H9 (cell line): Measurements from ENCODE around the gene PEMT. TPM values are rescaled to one million over a fixed set of nuclear protein-coding genes. Genes with fewer than 3 reads are reported as not detected.

ENCODE experiments used
- DNase-seq: peaks from one replicate; pipeline ENCODE4 v3.0.0-alpha.2; 2017
- H2AFZ ChIP-seq: one replicate; pipeline ENCODE4 v1.6.1; 2013; ENCODE audit warnings: mild to moderate bottlenecking, low read length, control low read depth, moderate library complexity
- H2AK5ac ChIP-seq: 2 replicates; pipeline ENCODE4 v1.6.1; 2013; ENCODE audit warnings: low read length, control low read depth, mixed read lengths; ENCODE audit not compliant: insufficient read length
- H2BK120ac ChIP-seq: one replicate; pipeline ENCODE4 v1.6.1; 2013; ENCODE audit warnings: low read depth, mild to moderate bottlenecking, low read length, control low read depth, inconsistent platforms; ENCODE audit not compliant: poor library complexity, severe bottlenecking
- H2BK12ac ChIP-seq: 2 replicates; pipeline ENCODE4 v1.6.1; 2013; ENCODE audit warnings: low read length, control low read depth, mixed read lengths, low read depth; ENCODE audit not compliant: insufficient read length
- H2BK15ac ChIP-seq: 2 replicates; pipeline ENCODE4 v1.6.1; 2013; ENCODE audit warnings: low read depth, low read length, control low read depth
- H2BK20ac ChIP-seq: one replicate; pipeline ENCODE4 v1.6.1; 2013; ENCODE audit warnings: low read depth, mild to moderate bottlenecking, low read length, control low read depth, inconsistent platforms; ENCODE audit not compliant: poor library complexity, severe bottlenecking
- H2BK5ac ChIP-seq: 2 replicates; pipeline ENCODE4 v1.6.1; 2013; ENCODE audit warnings: low read length, control low read depth, mixed read lengths; ENCODE audit not compliant: insufficient read length
- H3K14ac ChIP-seq: 2 replicates; pipeline ENCODE4 v1.6.1; 2013; ENCODE audit warnings: low read length, control low read depth; ENCODE audit not compliant: insufficient read depth
- H3K18ac ChIP-seq: 2 replicates; pipeline ENCODE4 v1.6.1; 2013; ENCODE audit warnings: low read depth, mild to moderate bottlenecking, mixed read lengths, low read length, control low read depth; ENCODE audit not compliant: insufficient read length
- H3K23ac ChIP-seq: 2 replicates; pipeline ENCODE4 v1.6.1; 2013; ENCODE audit warnings: low read length, control low read depth, mixed read lengths, low read depth; ENCODE audit not compliant: insufficient read length
- H3K23me2 ChIP-seq: 2 replicates; pipeline ENCODE4 v1.6.1; 2013; ENCODE audit warnings: low read depth, mild to moderate bottlenecking, mixed read lengths, low read length, control low read depth; ENCODE audit not compliant: insufficient read length, poor library complexity, severe bottlenecking
- H3K27ac ChIP-seq: 2 replicates; pipeline ENCODE4 v1.5.1; 2013; ENCODE audit warnings: low read length, control low read depth, mixed read lengths, low read depth; ENCODE audit not compliant: insufficient read length
- H3K27me3 ChIP-seq: 2 replicates; pipeline ENCODE4 v1.6.1; 2013; ENCODE audit warnings: low read length, control low read depth, inconsistent platforms; ENCODE audit not compliant: insufficient read depth
- H3K4ac ChIP-seq: 2 replicates; pipeline ENCODE4 v1.6.1; 2013; ENCODE audit warnings: low read depth, mild to moderate bottlenecking, control low read depth, inconsistent platforms, low read length, moderate library complexity
- H3K4me1 ChIP-seq: 2 replicates; pipeline ENCODE4 v1.6.1; 2013; ENCODE audit warnings: low read length, control low read depth, inconsistent platforms; ENCODE audit not compliant: insufficient read depth
- H3K4me2 ChIP-seq: 2 replicates; pipeline ENCODE4 v1.6.1; 2013; ENCODE audit warnings: low read length, control low read depth, mixed read lengths; ENCODE audit not compliant: insufficient read length, insufficient read depth
- H3K56ac ChIP-seq: 2 replicates; pipeline ENCODE4 v1.6.1; 2013; ENCODE audit warnings: low read depth, mild to moderate bottlenecking, mixed read lengths, low read length, control low read depth; ENCODE audit not compliant: insufficient read length
- H3K79me1 ChIP-seq: 2 replicates; pipeline ENCODE4 v1.6.1; 2013; ENCODE audit warnings: low read depth, mild to moderate bottlenecking, moderate library complexity, low read length, control low read depth, inconsistent platforms; ENCODE audit not compliant: insufficient read depth, poor library complexity, severe bottlenecking
- H3K79me2 ChIP-seq: 2 replicates; pipeline ENCODE4 v1.6.1; 2013; ENCODE audit warnings: low read length, control low read depth, inconsistent platforms; ENCODE audit not compliant: insufficient read depth
- H3K9ac ChIP-seq: 2 replicates; pipeline ENCODE4 v1.6.1; 2013; ENCODE audit warnings: low read length, control low read depth, mixed read lengths; ENCODE audit not compliant: insufficient read length; ENCODE audit errors: extremely low read depth
- H3K9me3 ChIP-seq: one replicate; pipeline ENCODE4 v1.6.1; 2013; ENCODE audit warnings: low read depth, low read length, inconsistent platforms; ENCODE audit not compliant: control insufficient read depth
- H3T11ph ChIP-seq: one replicate; pipeline ENCODE4 v1.6.1; 2013; ENCODE audit warnings: mild to moderate bottlenecking, low read length, control low read depth, inconsistent platforms
- H4K20me1 ChIP-seq: one replicate; pipeline ENCODE4 v1.6.1; 2013; ENCODE audit not compliant: control insufficient read depth, insufficient read length, insufficient read depth
- H4K5ac ChIP-seq: 2 replicates; pipeline ENCODE4 v1.6.1; 2013; ENCODE audit warnings: low read depth, mild to moderate bottlenecking, mixed read lengths, low read length, control low read depth; ENCODE audit not compliant: insufficient read length
- H4K8ac ChIP-seq: replicated peaks from 2 replicates; pipeline ENCODE4 v1.6.1; 2013; ENCODE audit warnings: low read length, control low read depth, mixed read lengths, low read depth; ENCODE audit not compliant: insufficient read length
- H4K91ac ChIP-seq: 2 replicates; pipeline ENCODE4 v1.6.1; 2013; ENCODE audit warnings: low read depth, mild to moderate bottlenecking, moderate library complexity, mixed read lengths, low read length, control low read depth; ENCODE audit not compliant: insufficient read length
- H3K27ac Mint-ChIP-seq, 3 experiments: 2 replicates in 2 of 3; 3 replicates in 1 of 3; pipeline ENCODE4 v1.8.0; 2020 to 2021; ENCODE audit warnings: mixed read lengths in 3 of 3, mild to moderate bottlenecking in 1 of 3, moderate library complexity in 1 of 3
- H3K27me3 Mint-ChIP-seq: 2 replicates; pipeline ENCODE4 v1.8.0; 2021; ENCODE audit warnings: low read depth, mild to moderate bottlenecking, moderate library complexity, mixed read lengths
- H3K36me3 Mint-ChIP-seq, 3 experiments: 2 replicates in 2 of 3; 3 replicates in 1 of 3; pipeline ENCODE4 v1.8.0; 2020 to 2021; ENCODE audit warnings: low read depth in 3 of 3, mixed read lengths in 3 of 3; ENCODE audit not compliant: insufficient read depth in 1 of 3
- H3K4me1 Mint-ChIP-seq, 2 experiments: 2 replicates each; pipeline ENCODE4 v1.8.0; 2020; ENCODE audit warnings: mixed read lengths in 2 of 2
- H3K4me3 Mint-ChIP-seq, 2 experiments: 2 replicates in 1 of 2; 3 replicates in 1 of 2; pipeline ENCODE4 v1.8.0; 2020 to 2021; ENCODE audit warnings: mild to moderate bottlenecking in 2 of 2, mixed read lengths in 2 of 2, moderate library complexity in 1 of 2
- H3K9me3 Mint-ChIP-seq, 2 experiments: 2 replicates in 1 of 2; 3 replicates in 1 of 2; pipeline ENCODE4 v1.8.0; 2020; ENCODE audit warnings: mild to moderate bottlenecking in 2 of 2, mixed read lengths in 2 of 2, moderate library complexity in 1 of 2
- CTCF ChIP-seq: fragments of 200-600 bp; sonication (generic); conservative IDR thresholded peaks from 3 replicates; pipeline ENCODE4 v1.8.0; 2021; ENCODE audit warnings: antibody characterized with exemption, mild to moderate bottlenecking
- WGBS: extraction: QIAGEN DNeasy Blood & Tissue Kit; methylation state at CpG from one replicate; pipeline ENCODE4 v1.1.7; 2013; ENCODE audit warnings: missing lambda C conversion rate, low lambda C conversion rate, mixed read lengths; ENCODE audit not compliant: insufficient read length; ENCODE audit errors: extremely low coverage; 5-methylcytosine and 5-hydroxymethylcytosine counted together
- total RNA-seq: library from RNA; stranded (reverse); gene quantifications from 2 replicates; pipeline ENCODE4 v1.2.1, GENCODE V29; 2021

PEMT gene
- total RNA-seq, 1 experiment from 2014 or later: 63.2 TPM

- Histone ChIP-seq H4K20me1 (no peaks in the 10 kb centered on the region), H4K8ac (no peak overlapping the region), H2BK5ac (no peak overlapping the region), H3K56ac (no peak overlapping the region), H3K4me1 (no peaks in the 10 kb centered on the region), H3K23me2 (no peaks in the 10 kb centered on the region), H2BK12ac (no peak overlapping the region), H2BK20ac (no peak overlapping the region), H3K27me3 (no peaks in the 10 kb centered on the region), H2AFZ (no peak overlapping the region), H3K14ac (no peak overlapping the region), H3T11ph (no peak overlapping the region), H4K5ac (no peak overlapping the region), H3K23ac (no peak overlapping the region), H3K4me2 (no peak overlapping the region), H3K4ac (no peak overlapping the region), H4K91ac (no peak overlapping the region), H2BK15ac (no peak overlapping the region), H3K9me3 (no peaks in the 10 kb centered on the region), H3K18ac (no peak overlapping the region), H3K9ac (no peak overlapping the region), H2AK5ac (no peak overlapping the region), H2BK120ac (no peak overlapping the region), H3K27ac (no peak overlapping the region), H3K79me2 (no peaks in the 10 kb centered on the region; the same call in 1 of the 2 replicates), H3K79me1 (no peaks in the 10 kb centered on the region)
- WGBS: no CpG with 5 or more reads among the region's 8 CpGs
- H3K36me3 Mint-ChIP-seq: peaks cover 0 to 8% (median 3%) of the 10 kb centered on the region in 3 experiments; a peak in 2 of 7 replicates
- TF ChIP-seq CTCF: no peak
- peaks cover 7 to 18% of the 10 kb centered on the region in 2 experiments for H3K4me1 Mint-ChIP-seq
- no peak overlapping the region for H3K4me3 Mint-ChIP-seq
- H3K27ac Mint-ChIP-seq: peak overlapping the region in 2 of 3 experiments; percentile 72 to 85; a peak in 3 of 7 replicates
- H3K9me3 Mint-ChIP-seq: no peaks in the 10 kb centered on the region
- no peak for DNase-seq
- H3K27me3 Mint-ChIP-seq: no peaks in the 10 kb centered on the region
Observed at GRCh38 chr17:17580662-17581470, 10.6 kb downstream of the PEMT start.
